Esophagus muscularis mucosa (tissue), 3 donors: ENCODE measurements around the gene LRRK1.

Experiments
- CTCF ChIP-seq, 3 experiments: fragments of 200-600 bp in 2 of 3; fragments of 450-650 bp in 1 of 3; sonication (generic) in 2 of 3; IDR thresholded peaks; one replicate each; pipeline ENCODE4 v1.5.1; 2017 to 2019; ENCODE audit warnings: antibody characterized with exemption in 3 of 3, mild to moderate bottlenecking in 2 of 3, moderate library complexity in 1 of 3
- POLR2A ChIP-seq: fragments of 450-650 bp; IDR thresholded peaks from one replicate; pipeline ENCODE4 v1.6.1; 2017; ENCODE audit warnings: antibody characterized with exemption, moderate library complexity, mild to moderate bottlenecking, low read depth
- POLR2AphosphoS5 ChIP-seq, 2 donors: sonication (generic); formaldehyde crosslinking; IDR thresholded peaks; one replicate each; pipeline ENCODE4 v1.6.1; 2017; ENCODE audit warnings: antibody characterized with exemption in 2 of 2

- no peak for TF ChIP-seq CTCF (IDR thresholded peaks at IDR 0.05)
- TF ChIP-seq POLR2A, result no peak
- no peak for TF ChIP-seq POLR2AphosphoS5 (IDR thresholded peaks at IDR 0.05)
These were observed 84.5 kb downstream of the LRRK1 start for GRCh38 chr15:101003706-101004105.
